ENCODE data around the gene E2F7. TPM values are rescaled to one million over a fixed set of nuclear protein-coding genes. Genes with fewer than 3 reads are reported as not detected.
A peak's percentile ranks its signal among the peaks of the same experiment; 100 is the strongest.

Gene E2F7
- total RNA-seq, 1 donor from 2014 or later: 0.14 TPM

- ATAC-seq: no peak
- intact Hi-C loops (cut with DNase I): no loop called here
- DNase-seq (ENCODE audit: missing footprints): no peak
Observed at GRCh38 chr12:77033658-77034536, 31.5 kb downstream of the E2F7 start.

DNA sequence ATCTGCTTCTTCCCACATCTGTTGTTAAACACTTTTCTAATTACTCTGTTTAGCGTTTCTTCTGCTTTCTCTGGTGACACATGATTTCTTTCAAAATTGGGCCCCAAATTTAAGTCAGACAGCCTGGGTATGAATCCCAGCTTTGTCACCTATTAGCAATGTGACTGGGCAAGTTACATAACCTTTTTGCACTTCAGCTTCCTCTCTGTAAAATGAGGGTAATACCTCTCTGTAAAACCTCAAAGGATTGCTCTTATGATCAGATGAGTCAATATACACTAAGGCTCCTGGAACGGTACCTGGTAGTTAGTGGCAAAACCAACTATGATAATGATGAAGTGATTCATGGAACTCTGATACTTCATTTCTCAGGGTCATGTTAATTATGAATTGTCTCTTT, 33.0 kb downstream of the E2F7 start:
- intact Hi-C loops (cut with DNase I): no loop called here
- DNase-seq (ENCODE audit: missing footprints) (no peak), ATAC-seq (no peak)

DNA sequence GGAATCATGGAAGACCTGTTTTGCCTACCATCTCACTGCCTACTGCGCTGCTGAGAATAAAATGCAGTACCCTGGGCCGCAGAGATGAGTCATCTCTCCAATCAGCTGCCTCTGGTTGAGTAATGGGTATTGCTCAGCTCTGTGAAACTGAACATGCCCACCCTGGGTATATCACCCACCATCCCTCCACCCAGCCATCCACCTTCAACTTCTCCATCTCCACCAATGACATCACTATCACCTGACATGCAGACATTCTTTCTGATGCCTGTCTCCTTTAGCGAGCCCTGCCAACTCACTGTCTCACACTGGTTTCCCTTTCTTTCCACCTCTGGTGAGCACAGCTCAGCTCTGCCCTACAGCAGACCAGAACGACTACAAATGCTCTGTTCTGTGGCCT, 33.6 kb downstream of the E2F7 start:
- DNase-seq (ENCODE audit: missing footprints) (no peak), ATAC-seq (no peak)
- intact Hi-C loops (cut with DNase I): no loop called here

DNA sequence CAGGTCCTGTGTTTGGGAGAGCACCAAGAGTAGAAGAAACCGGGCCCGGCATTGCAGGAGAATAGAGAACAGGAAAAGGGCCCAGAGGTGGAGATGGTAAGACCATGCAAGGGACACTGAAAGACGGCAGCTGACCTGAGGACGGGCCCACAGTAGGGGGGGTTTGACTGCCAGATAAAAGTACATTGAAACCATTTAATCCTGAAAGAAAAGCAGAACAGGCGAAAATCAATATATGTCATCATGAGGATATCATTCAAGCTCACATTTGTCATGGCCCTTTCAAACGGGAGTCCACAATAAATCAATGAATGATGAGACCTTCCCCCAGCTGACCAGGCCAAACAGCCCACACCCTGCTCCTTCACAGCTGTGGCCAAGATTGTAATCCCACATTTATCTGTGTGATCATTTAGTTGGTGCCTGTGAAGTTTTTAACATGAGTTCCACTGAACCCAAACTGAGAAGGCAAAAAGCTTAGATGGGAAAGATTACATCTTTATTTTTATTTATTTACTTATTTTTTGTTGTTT, 39.5 kb downstream of the E2F7 start:
- DNase-seq (ENCODE audit: missing footprints) (no peak), ATAC-seq (no peak)
- intact Hi-C loops (cut with DNase I): no loop called here

DNA sequence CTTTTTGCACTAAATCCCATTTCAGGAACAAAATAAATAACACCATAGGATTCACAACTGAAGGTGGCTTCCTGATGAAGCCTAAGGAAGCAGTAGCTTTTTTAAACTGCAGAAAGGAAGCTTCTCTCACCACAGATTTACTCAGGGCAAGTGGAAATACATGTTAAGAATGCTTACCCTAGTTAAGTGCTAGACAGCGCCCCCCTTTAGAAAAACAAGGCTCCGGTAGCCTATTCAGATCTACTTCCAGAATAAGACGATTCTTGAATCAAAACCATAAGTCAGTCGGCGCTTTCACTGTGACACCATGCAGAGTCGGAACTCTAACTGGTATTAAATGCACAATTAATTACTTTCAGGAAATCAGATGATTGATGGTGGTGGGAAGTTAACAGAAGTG, 41.9 kb downstream of the E2F7 start:
- intact Hi-C loops (cut with DNase I): no loop called here
- DNase-seq (ENCODE audit: missing footprints) (no peak), ATAC-seq (no peak)

GRCh38 chr12:77019920-77020319, 45.4 kb downstream of the E2F7 start:
- DNase-seq (ENCODE audit: missing footprints) (no peak), ATAC-seq (no peak)
- intact Hi-C loops (cut with DNase I): no loop called here

- ATAC-seq (no peak), DNase-seq (ENCODE audit: missing footprints) (no peak)
- intact Hi-C loops (cut with DNase I): no loop called here
Observed at GRCh38 chr12:77016606-77017005, 48.8 kb downstream of the E2F7 start.

DNA sequence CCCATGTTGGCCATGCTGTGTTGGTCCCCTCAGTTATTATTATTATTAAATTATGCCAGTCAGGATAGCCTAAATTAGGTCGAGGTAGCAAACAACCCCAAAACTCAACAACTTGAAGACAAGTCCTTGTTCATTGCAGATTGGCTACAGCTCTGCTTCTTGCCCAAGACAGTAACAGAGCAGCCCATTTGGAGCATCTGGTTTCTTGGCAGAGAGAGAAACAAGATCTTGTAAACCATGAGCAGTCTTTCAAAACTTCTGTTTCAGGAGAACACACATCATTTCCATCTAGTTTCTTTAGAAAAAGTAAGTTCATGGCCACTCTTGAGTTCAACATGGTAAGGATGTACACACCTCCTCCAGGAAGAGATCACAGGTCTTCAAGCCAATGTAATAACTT, 52.3 kb downstream of the E2F7 start:
- DNase-seq (ENCODE audit: missing footprints): no peak
- intact Hi-C loops (cut with DNase I): loop anchor here (5.0 kb wide), 1 partner anchor 136 kb away; the partner anchor contains the start of gene CSRP2
- no peak for ATAC-seq

GRCh38 chr12:77010691-77011548, 54.4 kb downstream of the E2F7 start:
- intact Hi-C loops (cut with DNase I): loop anchor here (2.0 to 5.0 kb wide), 3 partner anchors 134 to 390 kb away; partner anchors contain the start of gene CSRP2
- ATAC-seq (peak; percentile 70), DNase-seq (ENCODE audit: missing footprints) (peak; percentile 77)

DNA sequence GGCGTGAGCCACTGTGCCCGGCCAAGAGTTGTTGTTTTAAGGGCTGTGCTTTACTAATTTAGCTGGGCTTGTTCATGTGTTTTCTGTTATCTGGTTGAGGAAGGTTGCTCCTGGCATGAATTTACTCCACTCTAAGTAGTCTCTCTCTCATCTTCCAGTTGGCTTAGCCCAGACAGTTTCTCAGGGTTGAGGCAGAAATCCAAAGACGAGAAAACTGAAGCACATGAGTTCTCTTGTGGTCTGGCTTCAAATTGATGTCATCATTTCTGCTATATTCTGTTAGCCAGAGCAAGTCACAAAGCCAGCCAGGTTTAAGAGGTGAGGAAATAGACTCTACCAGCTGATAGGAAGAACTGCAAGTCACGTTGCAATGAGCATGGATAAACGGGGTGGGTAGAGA, 57.9 kb downstream of the E2F7 start:
- ATAC-seq: no peak

GRCh38 chr12:77005611-77006098, 59.7 kb downstream of the E2F7 start:
- intact Hi-C loops (cut with DNase I): no loop called here
- DNase-seq (ENCODE audit: missing footprints) (no peak), ATAC-seq (no peak)

More for the DNA sequence above, 57.9 kb downstream of the E2F7 start:
- no peak for DNase-seq (ENCODE audit: missing footprints)
- intact Hi-C loops (cut with DNase I): no loop called here

- no peak for DNase-seq (ENCODE audit: missing footprints)
- intact Hi-C loops (cut with DNase I): no loop called here
- ATAC-seq: no peak
Observed at GRCh38 chr12:77003914-77004313, 61.5 kb downstream of the E2F7 start.

DNA sequence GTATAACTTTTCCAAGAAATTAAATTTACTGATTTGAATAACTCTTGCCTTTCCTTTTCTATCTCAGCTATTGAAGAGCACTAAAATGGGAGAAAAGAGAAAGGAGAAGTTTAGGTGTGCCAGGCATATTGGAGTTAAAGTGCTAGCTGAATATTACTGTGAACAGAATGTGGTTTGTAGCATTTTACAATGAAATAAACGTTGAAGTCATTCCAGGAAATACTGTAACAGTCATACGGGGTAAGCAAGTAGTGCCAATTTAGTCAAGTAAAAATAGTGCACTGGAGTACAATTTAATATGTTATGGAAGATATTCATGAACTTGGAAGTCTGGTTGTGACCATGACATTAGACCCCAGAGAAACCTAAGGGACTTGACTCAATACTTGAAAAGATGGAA, 62.1 kb downstream of the E2F7 start:
- ATAC-seq (no peak), DNase-seq (ENCODE audit: missing footprints) (no peak)
- intact Hi-C loops (cut with DNase I): no loop called here

- intact Hi-C loops (cut with DNase I): no loop called here
- DNase-seq (ENCODE audit: missing footprints) (no peak), ATAC-seq (no peak)
Observed at GRCh38 chr12:77002382-77002781, 63.0 kb downstream of the E2F7 start.

DNA sequence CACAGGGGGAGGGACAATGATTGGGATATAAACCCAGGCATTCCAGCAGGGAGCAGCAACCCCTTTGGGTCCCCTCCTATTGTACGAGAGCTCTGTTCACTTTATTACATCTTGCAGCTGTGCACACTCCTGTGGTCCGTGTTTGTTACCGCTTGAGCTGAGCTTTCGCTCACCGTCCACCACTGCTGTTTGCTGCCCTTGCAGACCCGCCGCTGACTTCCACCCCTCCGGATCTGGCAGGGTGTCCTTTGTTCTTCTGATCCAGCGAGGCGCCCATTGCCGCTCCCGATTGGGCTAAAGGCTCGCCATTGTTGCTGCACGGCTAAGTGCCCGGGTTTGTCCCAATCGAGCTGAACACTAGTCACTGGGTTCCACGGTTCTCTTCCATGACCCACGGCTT, 64.1 kb downstream of the E2F7 start:
- intact Hi-C loops (cut with DNase I): no loop called here
- peak; percentile 67 for DNase-seq (ENCODE audit: missing footprints)
- no peak for ATAC-seq

DNA sequence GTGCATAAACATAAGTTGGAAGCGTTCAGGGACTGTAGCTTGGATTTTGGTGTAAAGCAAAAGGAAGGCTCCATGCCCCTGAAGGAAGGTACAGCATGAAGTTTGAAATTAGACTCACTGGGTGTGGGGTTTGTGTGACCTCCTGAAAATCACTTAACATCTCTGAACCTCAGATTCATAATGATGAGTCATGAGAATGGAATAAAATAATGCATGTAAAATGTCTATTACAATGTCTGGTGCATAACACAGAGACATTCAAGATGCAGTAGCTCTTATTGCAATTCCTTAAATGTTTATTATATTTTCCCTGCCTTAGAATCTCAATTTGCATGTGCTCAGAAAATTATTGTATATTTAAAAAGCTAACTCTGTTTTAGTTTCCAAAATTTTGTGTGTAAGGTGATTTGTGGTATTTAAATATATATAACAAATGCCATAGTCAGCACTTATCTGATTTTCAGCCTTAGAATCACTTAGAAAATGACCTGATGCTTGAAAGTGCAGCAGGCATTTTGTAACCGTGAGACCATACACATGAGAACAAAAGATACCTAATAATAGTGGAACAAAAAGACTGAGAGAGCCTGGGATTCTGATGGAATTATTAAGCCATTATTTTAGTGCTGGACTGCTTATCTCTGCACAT, 66.3 kb downstream of the E2F7 start:
- no peak for ATAC-seq
- no peak for DNase-seq (ENCODE audit: missing footprints)
- intact Hi-C loops (cut with DNase I): no loop called here

GRCh38 chr12:76998386-76998785, 67.0 kb downstream of the E2F7 start:
- DNase-seq (ENCODE audit: missing footprints) (no peak), ATAC-seq (no peak)
- intact Hi-C loops (cut with DNase I): no loop called here

- intact Hi-C loops (cut with DNase I): no loop called here
- ATAC-seq (no peak), DNase-seq (ENCODE audit: missing footprints) (no peak)
Observed at GRCh38 chr12:76997011-76997780, 68.2 kb downstream of the E2F7 start.
